WTC11 (cell line): ENCODE measurements around the gene COL13A1. TPM values are rescaled to one million over a fixed set of nuclear protein-coding genes. Genes with fewer than 3 reads are reported as not detected.
A peak's percentile ranks its signal among the peaks of the same experiment; 100 is the strongest.

Experiments
- ATAC-seq: fragments of 200-7000 bp; cut with Tn5 transposase; 2 replicates; pipeline ENCODE4 v1.10.0; 2021; ENCODE audit warnings: mild to moderate bottlenecking, moderate library complexity
- CTCF ChIA-PET: fragments of 300-600 bp; sonication (Branson Sonifier 250); formaldehyde crosslinking; loops from one replicate; lab custom pipeline; 2021; ENCODE audit warnings: antibody characterized with exemption; lab: Charles Lee
- POLR2A ChIA-PET: fragments of 350-600 bp; sonication (Branson Sonifier 250); formaldehyde crosslinking; loops from one replicate; lab custom pipeline; 2021; ENCODE audit warnings: antibody characterized with exemption; lab: Charles Lee
- DNase-seq: peaks from one replicate; pipeline ENCODE4 v3.0.0; 2021; ENCODE audit warnings: low spot score
- H3K27ac Mint-ChIP-seq: 2 replicates; pipeline ENCODE4 v1.8.0; 2021; ENCODE audit warnings: mixed read lengths
- H3K27me3 Mint-ChIP-seq: 2 replicates; pipeline ENCODE4 v1.8.0; 2021; ENCODE audit warnings: low read depth, mild to moderate bottlenecking, moderate library complexity, mixed read lengths
- H3K36me3 Mint-ChIP-seq: 2 replicates; pipeline ENCODE4 v1.8.0; 2021; ENCODE audit warnings: mixed read lengths
- H3K4me1 Mint-ChIP-seq: 2 replicates; pipeline ENCODE4 v1.8.0; 2022; ENCODE audit warnings: mixed read lengths
- H3K4me3 Mint-ChIP-seq: 2 replicates; pipeline ENCODE4 v1.8.0; 2021; ENCODE audit warnings: mild to moderate bottlenecking, moderate library complexity, mixed read lengths
- H3K9me3 Mint-ChIP-seq: 2 replicates; pipeline ENCODE4 v1.8.0; 2021; ENCODE audit warnings: mixed read lengths
- ARID4B ChIP-seq: sonication (generic); formaldehyde crosslinking; IDR thresholded peaks from 2 replicates; pipeline ENCODE4 v1.8.0; 2023; ENCODE audit warnings: missing genetic modification reagents, mild to moderate bottlenecking, borderline replicate concordance
- CBFB ChIP-seq: sonication (generic); formaldehyde crosslinking; IDR thresholded peaks from 2 replicates; pipeline ENCODE4 v1.8.1; 2022; ENCODE audit warnings: mild to moderate bottlenecking, low read depth, missing genetic modification reagents
- CREM ChIP-seq: sonication (generic); formaldehyde crosslinking; IDR thresholded peaks from 2 replicates; pipeline ENCODE4 v1.8.1; 2022; ENCODE audit warnings: mild to moderate bottlenecking, missing genetic modification reagents, moderate library complexity
- ELF4 ChIP-seq: sonication (generic); formaldehyde crosslinking; IDR thresholded peaks from 2 replicates; pipeline ENCODE4 v1.8.1; 2022; ENCODE audit warnings: low read depth, mild to moderate bottlenecking, moderate library complexity, missing genetic modification reagents
- ERG ChIP-seq: fragments of 250-450 bp; sonication (Bioruptor Pico); IDR thresholded peaks from 2 replicates; pipeline ENCODE4 v1.8.0; 2021; ENCODE audit warnings: mild to moderate bottlenecking
- FOXJ3 ChIP-seq: sonication (generic); formaldehyde crosslinking; IDR thresholded peaks from 2 replicates; pipeline ENCODE4 v1.9.0; 2021; ENCODE audit warnings: missing genetic modification reagents, mild to moderate bottlenecking, borderline replicate concordance
- FOXP1 ChIP-seq: sonication (generic); formaldehyde crosslinking; IDR thresholded peaks from 2 replicates; pipeline ENCODE4 v1.8.0; 2022; ENCODE audit warnings: missing genetic modification reagents, mild to moderate bottlenecking, moderate library complexity, borderline replicate concordance
- HMGA2 ChIP-seq: fragments of 250-450 bp; sonication (Bioruptor Pico); IDR thresholded peaks from 2 replicates; pipeline ENCODE4 v1.4.0; 2021; ENCODE audit warnings: mild to moderate bottlenecking, moderate library complexity
- JUN ChIP-seq: sonication (generic); formaldehyde crosslinking; IDR thresholded peaks from 2 replicates; pipeline ENCODE4 v1.8.0; 2023; ENCODE audit warnings: mild to moderate bottlenecking, missing genetic modification reagents
- NR1H2 ChIP-seq: sonication (generic); formaldehyde crosslinking; IDR thresholded peaks from 2 replicates; pipeline ENCODE4 v1.9.0; 2021; ENCODE audit warnings: mild to moderate bottlenecking, moderate library complexity, missing genetic modification reagents
- NR3C1 ChIP-seq: sonication (generic); formaldehyde crosslinking; conservative IDR thresholded peaks from 2 replicates; pipeline ENCODE4 v1.8.1; 2023; ENCODE audit warnings: low read depth, mild to moderate bottlenecking, missing genetic modification reagents
- STAT6 ChIP-seq: sonication (generic); formaldehyde crosslinking; conservative IDR thresholded peaks from 2 replicates; pipeline ENCODE4 v1.8.1; 2023; ENCODE audit warnings: mild to moderate bottlenecking, low read depth, missing genetic modification reagents, moderate library complexity
- TEAD1 ChIP-seq: sonication (generic); formaldehyde crosslinking; IDR thresholded peaks from 2 replicates; pipeline ENCODE4 v1.8.0; 2022; ENCODE audit warnings: mild to moderate bottlenecking, missing genetic modification reagents
- ZNF317 ChIP-seq: sonication (generic); formaldehyde crosslinking; IDR thresholded peaks from 2 replicates; pipeline ENCODE4 v1.8.1; 2023; ENCODE audit warnings: low read depth, mild to moderate bottlenecking, moderate library complexity, missing genetic modification reagents, borderline replicate concordance
- ZNF671 ChIP-seq: fragments of 250-450 bp; sonication (Bioruptor Pico); IDR thresholded peaks from 2 replicates; pipeline ENCODE4 v1.8.0; 2021; ENCODE audit warnings: mild to moderate bottlenecking
- ZSCAN18 ChIP-seq: fragments of 250-450 bp; sonication (Bioruptor Pico); IDR thresholded peaks from 2 replicates; pipeline ENCODE4 v2.1.2; 2022; ENCODE audit warnings: mild to moderate bottlenecking, moderate library complexity
- total RNA-seq: library from RNA; stranded (reverse); gene quantifications from 3 replicates; pipeline ENCODE4 v1.2.3, GENCODE V29; 2021
- TF ChIP-seq, protein P1 (sequence below): fragments of 250-450 bp; sonication (Bioruptor Pico); IDR thresholded peaks from 2 replicates; pipeline ENCODE4 v1.9.0; 2021; ENCODE audit warnings: moderate library complexity, mild to moderate bottlenecking, inconsistent platforms, borderline replicate concordance
- TF ChIP-seq, protein P2 (sequence below): sonication (generic); formaldehyde crosslinking; IDR thresholded peaks from 2 replicates; pipeline ENCODE4 v1.8.0; 2023; ENCODE audit warnings: missing genetic modification reagents
- TF ChIP-seq, protein P3 (sequence below): sonication (generic); formaldehyde crosslinking; IDR thresholded peaks from 2 replicates; pipeline ENCODE4 v1.8.1; 2022; ENCODE audit warnings: mild to moderate bottlenecking, moderate library complexity, missing genetic modification reagents

COL13A1 gene
- total RNA-seq, 1 experiment from 2014 or later, result 7.1 TPM

GRCh38 chr10:69807696-69808095, 6.0 kb downstream of the COL13A1 start (continued):
- TF ChIP-seq ZNF671 (CRISPR knock-in tag) (no peak), STAT6 (no peak)

GRCh38 chr10:69809318-69809717, 7.6 kb downstream of the COL13A1 start:
- ChIA-PET CTCF (interaction anchor here (0.6 to 10.8 kb wide), 4 partner anchors 8 to 105 kb away, joined by 3 to 92 read pairs (median 14); no protein-coding TSS in a partner anchor), POLR2A (no interaction called here)

DNA sequence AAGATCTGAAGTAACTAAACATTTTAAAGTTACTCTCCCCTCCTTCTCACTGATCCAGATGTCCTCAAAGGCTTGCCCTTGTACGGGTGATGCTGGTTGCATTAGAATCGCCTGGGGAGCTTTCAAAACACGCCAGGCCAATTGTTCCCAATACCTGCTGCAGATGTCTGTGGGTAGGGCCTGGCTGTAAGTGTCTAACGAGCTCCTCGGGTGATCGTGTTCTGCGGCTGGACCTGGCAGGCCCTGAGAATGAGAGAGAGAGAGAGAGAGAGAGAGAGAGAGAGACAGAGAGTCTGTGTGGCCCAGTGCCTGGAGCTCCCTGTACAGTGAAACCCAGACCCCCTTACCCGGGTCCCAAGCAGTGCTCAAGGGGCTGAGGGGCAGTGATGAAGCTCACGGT, 8.4 kb downstream of the COL13A1 start:
- ATAC-seq (no peak), DNase-seq (no peak)
- ChIA-PET CTCF (interaction anchor here (0.6 to 2.5 kb wide), 7 partner anchors 9 to 311 kb away, joined by 3 to 16 read pairs (median 8); no protein-coding TSS in a partner anchor), POLR2A (no interaction called here)
- no peaks in the 10 kb centered on the region for H3K9me3 Mint-ChIP-seq
- no peak overlapping the region for H3K4me3 Mint-ChIP-seq
- peak overlapping the region; percentile 29; the same call in 1 of the 2 replicates for H3K27ac Mint-ChIP-seq
- no peaks in the 10 kb centered on the region for H3K36me3 Mint-ChIP-seq
- peaks cover 27% of the 10 kb centered on the region for H3K4me1 Mint-ChIP-seq
- H3K27me3 Mint-ChIP-seq, result peaks cover 5% of the 10 kb centered on the region
- no peak for TF ChIP-seq ERG (CRISPR knock-in tag)
- no peak for TF ChIP-seq NR1H2 (CRISPR knock-in tag)
- TF ChIP-seq, protein P1, sequence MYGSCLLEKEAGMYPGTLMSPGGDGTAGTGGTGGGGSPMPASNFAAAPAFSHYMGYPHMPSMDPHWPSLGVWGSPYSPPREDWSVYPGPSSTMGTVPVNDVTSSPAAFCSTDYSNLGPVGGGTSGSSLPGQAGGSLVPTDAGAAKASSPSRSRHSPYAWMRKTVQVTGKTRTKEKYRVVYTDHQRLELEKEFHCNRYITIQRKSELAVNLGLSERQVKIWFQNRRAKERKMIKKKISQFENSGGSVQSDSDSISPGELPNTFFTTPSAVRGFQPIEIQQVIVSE (CRISPR knock-in tag), result no peak
- TF ChIP-seq, protein P2, sequence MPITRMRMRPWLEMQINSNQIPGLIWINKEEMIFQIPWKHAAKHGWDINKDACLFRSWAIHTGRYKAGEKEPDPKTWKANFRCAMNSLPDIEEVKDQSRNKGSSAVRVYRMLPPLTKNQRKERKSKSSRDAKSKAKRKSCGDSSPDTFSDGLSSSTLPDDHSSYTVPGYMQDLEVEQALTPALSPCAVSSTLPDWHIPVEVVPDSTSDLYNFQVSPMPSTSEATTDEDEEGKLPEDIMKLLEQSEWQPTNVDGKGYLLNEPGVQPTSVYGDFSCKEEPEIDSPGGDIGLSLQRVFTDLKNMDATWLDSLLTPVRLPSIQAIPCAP (CRISPR knock-in tag), result no peak
- TF ChIP-seq, protein P3, sequence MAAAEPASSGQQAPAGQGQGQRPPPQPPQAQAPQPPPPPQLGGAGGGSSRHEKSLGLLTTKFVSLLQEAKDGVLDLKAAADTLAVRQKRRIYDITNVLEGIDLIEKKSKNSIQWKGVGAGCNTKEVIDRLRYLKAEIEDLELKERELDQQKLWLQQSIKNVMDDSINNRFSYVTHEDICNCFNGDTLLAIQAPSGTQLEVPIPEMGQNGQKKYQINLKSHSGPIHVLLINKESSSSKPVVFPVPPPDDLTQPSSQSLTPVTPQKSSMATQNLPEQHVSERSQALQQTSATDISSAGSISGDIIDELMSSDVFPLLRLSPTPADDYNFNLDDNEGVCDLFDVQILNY, result no peak
- no peak for TF ChIP-seq FOXJ3

More at GRCh38 chr10:69809318-69809717, 7.6 kb downstream of the COL13A1 start:
- Mint-ChIP-seq H3K27ac (no peak overlapping the region), H3K36me3 (no peaks in the 10 kb centered on the region), H3K4me1 (peaks cover 34% of the 10 kb centered on the region), H3K9me3 (no peaks in the 10 kb centered on the region), H3K27me3 (peaks cover 13% of the 10 kb centered on the region)
- ATAC-seq (no peak), DNase-seq (no peak)
- TF ChIP-seq FOXJ3 (no peak), ZSCAN18 (no peak), JUN (CRISPR knock-in tag) (no peak), HMGA2 (CRISPR knock-in tag) (no peak), ZNF317 (CRISPR knock-in tag) (no peak), NR3C1 (CRISPR knock-in tag) (no peak), FOXP1 (no peak), CBFB (CRISPR knock-in tag) (no peak), TEAD1 (CRISPR knock-in tag) (no peak), CREM (CRISPR knock-in tag) (no peak), ELF4 (CRISPR knock-in tag) (no peak), ARID4B (no peak)
- TF ChIP-seq, all 79 proteins: peak for 0
- no peak overlapping the region for H3K4me3 Mint-ChIP-seq
